ENCODE results near the gene LCN15.

DNA sequence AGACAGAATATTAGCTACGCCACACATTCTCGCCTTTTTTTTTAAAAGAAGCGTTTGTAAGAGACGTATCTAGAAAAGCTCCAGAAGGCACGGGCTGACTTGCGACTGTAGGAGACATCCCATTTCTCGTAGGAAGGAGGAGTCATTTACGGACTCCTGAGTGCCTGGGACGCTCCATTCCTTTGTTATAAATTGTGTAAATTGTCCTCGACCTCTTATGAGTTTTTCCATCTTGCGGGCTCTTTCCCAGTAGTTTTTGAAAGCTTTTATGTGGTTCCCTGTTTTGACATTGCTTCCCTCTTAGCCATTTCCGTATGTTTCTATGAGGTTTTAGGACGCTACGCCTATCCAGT lies 44.5 kb upstream of the LCN15 start:
- TF ChIP-seq, protein P1, sequence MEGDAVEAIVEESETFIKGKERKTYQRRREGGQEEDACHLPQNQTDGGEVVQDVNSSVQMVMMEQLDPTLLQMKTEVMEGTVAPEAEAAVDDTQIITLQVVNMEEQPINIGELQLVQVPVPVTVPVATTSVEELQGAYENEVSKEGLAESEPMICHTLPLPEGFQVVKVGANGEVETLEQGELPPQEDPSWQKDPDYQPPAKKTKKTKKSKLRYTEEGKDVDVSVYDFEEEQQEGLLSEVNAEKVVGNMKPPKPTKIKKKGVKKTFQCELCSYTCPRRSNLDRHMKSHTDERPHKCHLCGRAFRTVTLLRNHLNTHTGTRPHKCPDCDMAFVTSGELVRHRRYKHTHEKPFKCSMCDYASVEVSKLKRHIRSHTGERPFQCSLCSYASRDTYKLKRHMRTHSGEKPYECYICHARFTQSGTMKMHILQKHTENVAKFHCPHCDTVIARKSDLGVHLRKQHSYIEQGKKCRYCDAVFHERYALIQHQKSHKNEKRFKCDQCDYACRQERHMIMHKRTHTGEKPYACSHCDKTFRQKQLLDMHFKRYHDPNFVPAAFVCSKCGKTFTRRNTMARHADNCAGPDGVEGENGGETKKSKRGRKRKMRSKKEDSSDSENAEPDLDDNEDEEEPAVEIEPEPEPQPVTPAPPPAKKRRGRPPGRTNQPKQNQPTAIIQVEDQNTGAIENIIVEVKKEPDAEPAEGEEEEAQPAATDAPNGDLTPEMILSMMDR (IDR thresholded peaks at IDR 0.05): no peak
- TF ChIP-seq SIN3A (IDR thresholded peaks at IDR 0.05; ENCODE audit: borderline replicate concordance, insufficient read depth, low read depth, low read length): no peak
- TF ChIP-seq, protein P2, sequence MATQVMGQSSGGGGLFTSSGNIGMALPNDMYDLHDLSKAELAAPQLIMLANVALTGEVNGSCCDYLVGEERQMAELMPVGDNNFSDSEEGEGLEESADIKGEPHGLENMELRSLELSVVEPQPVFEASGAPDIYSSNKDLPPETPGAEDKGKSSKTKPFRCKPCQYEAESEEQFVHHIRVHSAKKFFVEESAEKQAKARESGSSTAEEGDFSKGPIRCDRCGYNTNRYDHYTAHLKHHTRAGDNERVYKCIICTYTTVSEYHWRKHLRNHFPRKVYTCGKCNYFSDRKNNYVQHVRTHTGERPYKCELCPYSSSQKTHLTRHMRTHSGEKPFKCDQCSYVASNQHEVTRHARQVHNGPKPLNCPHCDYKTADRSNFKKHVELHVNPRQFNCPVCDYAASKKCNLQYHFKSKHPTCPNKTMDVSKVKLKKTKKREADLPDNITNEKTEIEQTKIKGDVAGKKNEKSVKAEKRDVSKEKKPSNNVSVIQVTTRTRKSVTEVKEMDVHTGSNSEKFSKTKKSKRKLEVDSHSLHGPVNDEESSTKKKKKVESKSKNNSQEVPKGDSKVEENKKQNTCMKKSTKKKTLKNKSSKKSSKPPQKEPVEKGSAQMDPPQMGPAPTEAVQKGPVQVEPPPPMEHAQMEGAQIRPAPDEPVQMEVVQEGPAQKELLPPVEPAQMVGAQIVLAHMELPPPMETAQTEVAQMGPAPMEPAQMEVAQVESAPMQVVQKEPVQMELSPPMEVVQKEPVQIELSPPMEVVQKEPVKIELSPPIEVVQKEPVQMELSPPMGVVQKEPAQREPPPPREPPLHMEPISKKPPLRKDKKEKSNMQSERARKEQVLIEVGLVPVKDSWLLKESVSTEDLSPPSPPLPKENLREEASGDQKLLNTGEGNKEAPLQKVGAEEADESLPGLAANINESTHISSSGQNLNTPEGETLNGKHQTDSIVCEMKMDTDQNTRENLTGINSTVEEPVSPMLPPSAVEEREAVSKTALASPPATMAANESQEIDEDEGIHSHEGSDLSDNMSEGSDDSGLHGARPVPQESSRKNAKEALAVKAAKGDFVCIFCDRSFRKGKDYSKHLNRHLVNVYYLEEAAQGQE (IDR thresholded peaks at IDR 0.05; ENCODE audit: insufficient read depth in 1 of 2, low read depth in 2 of 2, low read length in 1 of 2): no peak

Data from Panc1 (cell line).